Gastrocnemius medialis (tissue), 4 donors: ENCODE results near the gene SHANK3. TPM values are rescaled to one million over a fixed set of nuclear protein-coding genes. Genes with fewer than 3 reads are reported as not detected.

Experiments used
- ATAC-seq, 2 donors: fragments of 150-250 bp; one replicate each; pipeline ENCODE4 v1.9.1; 2016
- DNase-seq, 2 donors: peaks; one replicate each; pipeline ENCODE4 v3.0.0-alpha.2; 2019
- H3K27ac ChIP-seq, 4 donors: fragments of 200-600 bp; sonication (generic); 1 replicate in 1 of 4; 2 replicates in 3 of 4; pipeline ENCODE4 v1.5.1; 2016 to 2018; ENCODE audit warnings: mild to moderate bottlenecking in 2 of 4, moderate library complexity in 1 of 4
- H3K27me3 ChIP-seq, 3 donors: fragments of 200-600 bp; sonication (generic) in 2 of 3; 1 replicate in 1 of 3; 2 replicates in 2 of 3; pipeline versions ENCODE4 v1.5.1 to v1.6.0; 2016 to 2019; ENCODE audit warnings: mild to moderate bottlenecking in 1 of 3, moderate library complexity in 1 of 3
- H3K36me3 ChIP-seq, 2 donors: fragments of 200-600 bp; sonication (generic) in 1 of 2; one replicate each; pipeline ENCODE4 v1.5.1; 2017 to 2018
- H3K4me1 ChIP-seq, 2 donors: fragments of 200-600 bp; sonication (generic) in 1 of 2; one replicate each; pipeline ENCODE4 v1.5.1; 2016 to 2017; ENCODE audit warnings: mild to moderate bottlenecking in 2 of 2
- H3K4me3 ChIP-seq, 4 donors: fragments of 200-600 bp; sonication (generic) in 3 of 4; 1 replicate in 1 of 4; 2 replicates in 3 of 4; pipeline ENCODE4 v1.5.1; 2016 to 2019; ENCODE audit warnings: mild to moderate bottlenecking in 2 of 4
- H3K9me3 ChIP-seq, 3 donors: fragments of 200-600 bp; sonication (generic) in 2 of 3; 1 replicate in 1 of 3; 2 replicates in 2 of 3; pipeline ENCODE4 v1.5.1; 2016 to 2019
- POLR2A ChIP-seq, 2 donors: fragments of 450-650 bp; IDR thresholded peaks; one replicate each; pipeline ENCODE4 v1.6.1; 2017; ENCODE audit warnings: antibody characterized with exemption in 2 of 2, mild to moderate bottlenecking in 2 of 2, moderate library complexity in 2 of 2
- in situ Hi-C, 4 donors: fragments of 200-750 bp; cut with MboI; loops; one replicate each; pipeline versions ENCODE4 v1.15.0 to v1.8.0; 2017; ENCODE audit warnings: low sequenced_read_pairs in 4 of 4
- intact Hi-C: fragments of 100-400 bp; cut with DNase I; formaldehyde crosslinking; loops from one replicate; pipeline ENCODE4 v1.15.1; 2023; ENCODE audit warnings: low total_unique reads
- total RNA-seq, 4 donors: library from RNA; depleted of rRNA; stranded (reverse); fragments of >200 nt; gene quantifications; one replicate each; pipeline versions ENCODE4 v1.1.0 to v1.2.3, GENCODE V29; 2016
- TF ChIP-seq, protein P1 (sequence below), 5 experiments: fragments of 450-650 bp in 3 of 5; fragments of 200-600 bp in 2 of 5; sonication (generic) in 2 of 5; IDR thresholded peaks in 4 of 5; conservative IDR thresholded peaks in 1 of 5; 1 replicate in 4 of 5; 2 replicates in 1 of 5; pipeline ENCODE4 v1.5.1; 2016 to 2019; ENCODE audit warnings: antibody characterized with exemption in 5 of 5, mild to moderate bottlenecking in 3 of 5, moderate library complexity in 3 of 5

The SHANK3 gene
- total RNA-seq, 4 donors from 2014 or later, result 3.8 to 9.8 (median 5.1) TPM

DNA sequence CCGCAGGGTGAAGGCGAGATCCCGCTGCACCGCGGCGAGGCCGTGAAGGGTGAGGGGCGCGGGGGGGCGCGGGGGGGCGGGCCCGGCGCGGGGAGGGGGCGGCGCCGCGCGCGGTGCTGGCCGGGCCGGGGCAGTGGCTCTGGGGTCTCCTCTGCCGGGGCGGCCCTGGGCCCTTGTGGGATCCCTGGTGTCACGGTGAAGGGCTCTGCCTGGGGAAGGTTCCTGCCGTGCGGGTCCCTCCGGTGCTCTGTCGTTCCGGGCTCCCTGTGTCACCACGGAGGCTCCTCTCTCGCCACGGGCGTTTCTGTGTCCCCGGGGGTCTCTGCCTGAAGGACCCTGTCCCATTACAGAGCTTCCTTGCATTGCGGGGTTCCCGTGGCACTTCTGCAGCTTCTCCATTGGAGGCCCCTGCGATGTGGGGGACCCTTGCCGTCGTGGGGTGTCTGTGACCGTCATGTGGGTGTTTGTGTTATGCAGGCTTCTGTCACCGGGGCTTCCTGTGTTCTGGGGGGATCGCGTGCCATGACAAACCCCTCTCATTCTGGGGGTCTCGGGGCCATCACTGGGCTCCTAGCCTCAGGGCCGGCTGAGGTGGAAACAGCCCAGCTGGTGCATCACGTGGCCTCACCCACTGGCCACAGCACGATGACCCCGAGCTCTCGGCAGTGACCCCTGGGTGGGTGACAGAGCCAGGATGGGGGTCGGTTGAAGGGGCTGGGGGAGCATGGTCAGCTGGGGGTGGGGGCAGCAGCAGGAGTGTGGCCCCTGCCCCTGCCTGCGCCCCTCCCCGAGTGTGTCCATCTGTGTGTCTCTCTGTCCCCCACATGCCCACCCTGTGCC lies 25.3 kb downstream of the SHANK3 start:
- in situ Hi-C loops, result no loop called here
- intact Hi-C loops, result no loop called here
- DNase-seq (no peak), ATAC-seq (no peak)
- peaks cover 2 to 18% of the 10 kb centered on the region in 2 donors for H3K4me1 ChIP-seq
- no peaks in the 10 kb centered on the region for H3K9me3 ChIP-seq
- H3K27ac ChIP-seq, result no peak overlapping the region
- peak overlapping the region in 2 of 4 donors; percentile 21 to 29 for H3K4me3 ChIP-seq
- H3K36me3 ChIP-seq, result peaks cover 0 to 3% of the 10 kb centered on the region in 2 donors
- TF ChIP-seq, protein P1, sequence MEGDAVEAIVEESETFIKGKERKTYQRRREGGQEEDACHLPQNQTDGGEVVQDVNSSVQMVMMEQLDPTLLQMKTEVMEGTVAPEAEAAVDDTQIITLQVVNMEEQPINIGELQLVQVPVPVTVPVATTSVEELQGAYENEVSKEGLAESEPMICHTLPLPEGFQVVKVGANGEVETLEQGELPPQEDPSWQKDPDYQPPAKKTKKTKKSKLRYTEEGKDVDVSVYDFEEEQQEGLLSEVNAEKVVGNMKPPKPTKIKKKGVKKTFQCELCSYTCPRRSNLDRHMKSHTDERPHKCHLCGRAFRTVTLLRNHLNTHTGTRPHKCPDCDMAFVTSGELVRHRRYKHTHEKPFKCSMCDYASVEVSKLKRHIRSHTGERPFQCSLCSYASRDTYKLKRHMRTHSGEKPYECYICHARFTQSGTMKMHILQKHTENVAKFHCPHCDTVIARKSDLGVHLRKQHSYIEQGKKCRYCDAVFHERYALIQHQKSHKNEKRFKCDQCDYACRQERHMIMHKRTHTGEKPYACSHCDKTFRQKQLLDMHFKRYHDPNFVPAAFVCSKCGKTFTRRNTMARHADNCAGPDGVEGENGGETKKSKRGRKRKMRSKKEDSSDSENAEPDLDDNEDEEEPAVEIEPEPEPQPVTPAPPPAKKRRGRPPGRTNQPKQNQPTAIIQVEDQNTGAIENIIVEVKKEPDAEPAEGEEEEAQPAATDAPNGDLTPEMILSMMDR (IDR thresholded peaks at IDR 0.05 in 4 of 5, conservative IDR thresholded peaks at IDR 0.05 in 1 of 5), result no peak
- TF ChIP-seq POLR2A (IDR thresholded peaks at IDR 0.05), result no peak
- peaks cover 0 to 7% (median 0%) of the 10 kb centered on the region in 3 donors for H3K27me3 ChIP-seq

DNA sequence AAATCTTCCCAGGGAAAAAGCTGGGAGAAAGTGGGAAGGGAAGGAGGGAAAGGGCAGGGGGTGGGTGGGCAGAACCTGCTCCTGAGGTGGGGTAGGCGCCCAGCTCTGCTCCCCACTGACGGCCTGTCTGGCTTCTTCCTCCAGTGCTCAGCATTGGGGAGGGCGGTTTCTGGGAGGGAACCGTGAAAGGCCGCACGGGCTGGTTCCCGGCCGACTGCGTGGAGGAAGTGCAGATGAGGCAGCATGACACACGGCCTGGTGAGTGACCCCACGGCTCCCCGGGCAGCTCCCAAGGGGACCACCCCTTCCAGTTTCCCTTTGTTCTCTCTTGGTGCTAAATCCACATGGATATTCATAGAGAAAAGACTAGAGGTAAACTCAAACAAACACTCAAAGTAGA lies 25.9 kb downstream of the SHANK3 start:
- in situ Hi-C loops (no loop called here), intact Hi-C loops (no loop called here)
- ATAC-seq, result no peak
- no peak for DNase-seq
- TF ChIP-seq, protein P1 (IDR thresholded peaks at IDR 0.05 in 4 of 5, conservative IDR thresholded peaks at IDR 0.05 in 1 of 5), result no peak
- no peak for TF ChIP-seq POLR2A (IDR thresholded peaks at IDR 0.05)
- Histone ChIP-seq H3K27ac (no peak overlapping the region), H3K27me3 (peaks cover 0 to 7% (median 0%) of the 10 kb centered on the region in 3 donors), H3K36me3 (peaks cover 0 to 3% of the 10 kb centered on the region in 2 donors), H3K9me3 (no peaks in the 10 kb centered on the region), H3K4me1 (peaks cover 2 to 18% of the 10 kb centered on the region in 2 donors), H3K4me3 (no peak overlapping the region)

DNA sequence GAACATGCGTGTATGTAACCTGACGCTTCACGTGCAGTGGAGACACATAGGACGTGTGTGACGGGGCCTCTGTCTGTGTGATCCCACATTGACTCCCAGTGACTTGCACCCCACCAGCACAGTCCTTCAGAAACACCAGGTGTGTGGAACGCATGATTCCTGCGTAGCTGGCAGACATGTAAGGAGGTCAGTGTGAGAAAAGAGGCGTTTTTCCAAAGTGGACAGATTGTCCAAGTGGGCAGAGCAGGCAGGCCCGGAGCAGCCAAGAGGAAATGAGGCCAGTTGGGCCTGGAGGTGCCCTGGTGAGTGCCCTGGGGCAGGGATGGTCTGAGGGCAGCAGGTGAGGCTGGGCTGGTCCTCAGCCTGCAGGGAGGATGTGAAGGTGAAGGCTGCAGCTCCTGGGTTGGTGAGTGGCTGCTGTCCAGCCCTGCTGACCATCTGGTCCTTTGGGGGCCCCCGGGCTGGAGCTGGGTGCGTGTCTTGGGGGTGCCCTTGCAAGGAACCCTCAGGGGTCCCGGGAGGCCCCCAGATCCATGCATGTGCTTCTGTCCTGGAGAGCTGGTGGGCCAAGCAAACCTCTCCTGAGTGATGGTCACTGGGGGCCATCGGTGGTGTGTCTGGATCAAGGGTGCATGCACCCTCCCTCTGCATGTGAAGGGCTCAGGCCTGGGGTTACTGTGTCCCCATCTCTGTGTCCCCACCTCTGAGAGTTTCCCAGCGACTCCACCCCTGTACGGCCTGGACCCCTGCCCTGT lies 26.6 kb downstream of the SHANK3 start:
- peaks cover 0 to 3% of the 10 kb centered on the region in 2 donors for H3K36me3 ChIP-seq
- no peak overlapping the region for H3K27ac ChIP-seq
- H3K4me1 ChIP-seq, result peaks cover 2 to 18% of the 10 kb centered on the region in 2 donors
- in situ Hi-C loops (no loop called here), intact Hi-C loops (no loop called here)
- TF ChIP-seq POLR2A (IDR thresholded peaks at IDR 0.05), result no peak
- TF ChIP-seq, protein P1 (IDR thresholded peaks at IDR 0.05 in 4 of 5, conservative IDR thresholded peaks at IDR 0.05 in 1 of 5), result no peak
- no peaks in the 10 kb centered on the region for H3K9me3 ChIP-seq
- DNase-seq, result no peak
- no peak for ATAC-seq
- peaks cover 0 to 7% (median 0%) of the 10 kb centered on the region in 3 donors for H3K27me3 ChIP-seq
- H3K4me3 ChIP-seq, result no peak overlapping the region

DNA sequence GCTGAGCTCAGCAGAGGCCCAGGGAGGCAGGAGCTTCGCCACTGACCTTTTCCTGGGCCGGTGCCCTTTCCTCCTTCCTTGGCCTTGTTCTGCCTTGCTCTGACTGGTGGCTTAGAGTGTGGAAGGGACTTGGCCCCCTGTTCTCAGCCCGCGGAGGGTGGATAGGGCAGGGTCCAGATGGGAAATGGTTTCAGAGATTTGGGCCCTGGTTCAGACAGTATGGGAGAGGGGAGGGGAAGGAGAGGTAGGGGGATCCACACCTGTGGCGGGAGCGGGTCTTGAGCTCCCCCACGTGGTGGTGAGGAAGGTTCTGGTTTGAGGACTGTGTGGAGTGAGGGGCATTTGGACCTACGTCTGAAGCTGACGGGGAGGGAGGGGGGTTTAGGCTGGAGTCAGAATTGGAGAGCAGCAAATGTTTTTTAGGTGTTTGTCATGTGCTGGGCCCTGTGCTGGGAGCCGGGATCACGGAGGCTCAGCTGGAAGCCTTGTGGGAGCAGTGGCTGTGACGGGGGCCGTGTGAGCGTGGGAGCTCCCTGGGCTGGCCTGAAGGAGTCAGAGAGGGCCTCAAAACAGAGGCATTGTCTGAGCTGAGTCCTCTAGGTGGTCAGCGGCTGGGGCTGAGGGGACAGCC lies 27.2 kb downstream of the SHANK3 start:
- H3K36me3 ChIP-seq, result peaks cover 0 to under 1% of the 10 kb centered on the region in 2 donors
- in situ Hi-C loops, result no loop called here
- intact Hi-C loops, result no loop called here
- H3K4me1 ChIP-seq, result peaks cover 2 to 18% of the 10 kb centered on the region in 2 donors
- no peak overlapping the region for H3K4me3 ChIP-seq
- H3K27me3 ChIP-seq, result peaks cover 0 to 7% (median 0%) of the 10 kb centered on the region in 3 donors
- no peak overlapping the region for H3K27ac ChIP-seq
- DNase-seq, result no peak
- ATAC-seq, result no peak
- TF ChIP-seq POLR2A (IDR thresholded peaks at IDR 0.05), result no peak
- TF ChIP-seq, protein P1 (IDR thresholded peaks at IDR 0.05 in 4 of 5, conservative IDR thresholded peaks at IDR 0.05 in 1 of 5), result no peak
- H3K9me3 ChIP-seq, result no peaks in the 10 kb centered on the region
